ENCODE measurements around the gene EIF2S2. TPM values are rescaled to one million over a fixed set of nuclear protein-coding genes. Genes with fewer than 3 reads are reported as not detected.

The EIF2S2 gene
- total and polyA plus RNA-seq, 2 donors (not counting 1 experiment from before 2014, with no cell fraction given): 11.3 to 26.4 TPM

GRCh38 chr20:34150306-34151000, 38.4 kb upstream of the EIF2S2 start:
- H3K27ac ChIP-seq (ENCODE audit: low read length in 2 of 2): no peak overlapping the region
- H3K9me3 ChIP-seq (ENCODE audit: control extremely low read depth in 1 of 3, control insufficient read depth in 2 of 3, insufficient read depth in 1 of 3, low read length in 2 of 3): no peaks in the 10 kb centered on the region
- no peaks in the 10 kb centered on the region for H4K20me1 ChIP-seq (ENCODE audit: control insufficient read depth, insufficient read depth, low read length, poor library complexity, severe bottlenecking)
- no peak overlapping the region for H3K4me3 Mint-ChIP-seq
- TF ChIP-seq CTCF (IDR thresholded peaks at IDR 0.05) (no peak), EZH2 (IDR thresholded peaks at IDR 0.05; ENCODE audit: borderline replicate concordance, insufficient read depth, low read depth, low read length, poor library complexity, severe bottlenecking) (no peak)
- no peak overlapping the region for H3K9ac ChIP-seq (ENCODE audit: low read length)
- H3K4me1 ChIP-seq (ENCODE audit: control insufficient read depth in 2 of 2, insufficient read depth in 2 of 2, low read length in 2 of 2): no peaks in the 10 kb centered on the region
- intact Hi-C loops (cut with micrococcal nuclease): no loop called here
- ChIA-PET CTCF (no interaction called here), POLR2A (no interaction called here)
- no peaks in the 10 kb centered on the region for H3K27me3 ChIP-seq (replicated peaks in 1 of 4; ENCODE audit: control extremely low read depth in 1 of 4, control insufficient read depth in 3 of 4, insufficient read depth in 4 of 4, low read length in 3 of 4)
- no peaks in the 10 kb centered on the region for H3K9me3 Mint-ChIP-seq (ENCODE audit: insufficient read depth)
- peaks cover 17% of the 10 kb centered on the region for H3K27me3 Mint-ChIP-seq
- H3K36me3 ChIP-seq (replicated peaks in 1 of 2; ENCODE audit: control extremely low read depth in 1 of 2, control insufficient read depth in 1 of 2, extremely low read depth in 1 of 2, insufficient read depth in 2 of 2, low read length in 1 of 2): no peaks in the 10 kb centered on the region
- 100% methylated on average over 2 of the region's 9 CpGs for WGBS (ENCODE audit: insufficient coverage)
- no peak overlapping the region for H3K4me3 ChIP-seq (ENCODE audit: control extremely low read depth in 1 of 5, extremely low read depth in 1 of 5, insufficient read depth in 1 of 5, low read depth in 2 of 5, low read length in 4 of 5)
- no peak overlapping the region for H2AFZ ChIP-seq (ENCODE audit: insufficient read depth, low read depth, low read length, poor library complexity, severe bottlenecking)
- no peak for ATAC-seq (ENCODE audit: low read depth)
- no peaks in the 10 kb centered on the region for H3K4me1 Mint-ChIP-seq
- no peak for DNase-seq
- H3K4me2 ChIP-seq (replicated peaks; ENCODE audit: low read depth, low read length, poor library complexity, severe bottlenecking): no peak overlapping the region
- no peak overlapping the region for H3K27ac Mint-ChIP-seq
- no peaks in the 10 kb centered on the region for H3K79me2 ChIP-seq (ENCODE audit: control insufficient read depth, insufficient read depth, low read length)

GRCh38 chr20:34145280-34145819, 33.3 kb upstream of the EIF2S2 start:
- Mint-ChIP-seq H3K27ac (no peak overlapping the region), H3K4me1 (no peaks in the 10 kb centered on the region), H3K9me3 (ENCODE audit: insufficient read depth) (no peaks in the 10 kb centered on the region), H3K27me3 (peaks cover 11% of the 10 kb centered on the region), H3K4me3 (no peak overlapping the region)
- Histone ChIP-seq H4K20me1 (ENCODE audit: control insufficient read depth, insufficient read depth, low read length, poor library complexity, severe bottlenecking) (no peaks in the 10 kb centered on the region), H2AFZ (ENCODE audit: insufficient read depth, low read depth, low read length, poor library complexity, severe bottlenecking) (no peak overlapping the region), H3K4me2 (replicated peaks; ENCODE audit: low read depth, low read length, poor library complexity, severe bottlenecking) (no peak overlapping the region), H3K27ac (ENCODE audit: low read length in 2 of 2) (no peak overlapping the region), H3K4me1 (ENCODE audit: control insufficient read depth in 2 of 2, insufficient read depth in 2 of 2, low read length in 2 of 2) (no peaks in the 10 kb centered on the region), H3K9me3 (ENCODE audit: control extremely low read depth in 1 of 3, control insufficient read depth in 2 of 3, insufficient read depth in 1 of 3, low read length in 2 of 3) (no peaks in the 10 kb centered on the region), H3K27me3 (replicated peaks in 1 of 4; ENCODE audit: control extremely low read depth in 1 of 4, control insufficient read depth in 3 of 4, insufficient read depth in 4 of 4, low read length in 3 of 4) (no peaks in the 10 kb centered on the region), H3K79me2 (ENCODE audit: control insufficient read depth, insufficient read depth, low read length) (no peaks in the 10 kb centered on the region), H3K9ac (ENCODE audit: low read length) (no peak overlapping the region), H3K36me3 (replicated peaks in 1 of 2; ENCODE audit: control extremely low read depth in 1 of 2, control insufficient read depth in 1 of 2, extremely low read depth in 1 of 2, insufficient read depth in 2 of 2, low read length in 1 of 2) (no peaks in the 10 kb centered on the region), H3K4me3 (ENCODE audit: control extremely low read depth in 1 of 5, extremely low read depth in 1 of 5, insufficient read depth in 1 of 5, low read depth in 2 of 5, low read length in 4 of 5) (no peak overlapping the region)
- ChIA-PET POLR2A (no interaction called here), CTCF (no interaction called here)
- TF ChIP-seq CTCF (IDR thresholded peaks at IDR 0.05): no peak
- TF ChIP-seq EZH2 (IDR thresholded peaks at IDR 0.05; ENCODE audit: borderline replicate concordance, insufficient read depth, low read depth, low read length, poor library complexity, severe bottlenecking): no peak
- ATAC-seq (ENCODE audit: low read depth) (no peak), DNase-seq (no peak)
- intact Hi-C loops (cut with micrococcal nuclease): no loop called here
- 67% methylated on average over 1 of the region's 2 CpGs for WGBS (ENCODE audit: insufficient coverage)
